Tibial nerve (tissue), 4 donors: ENCODE data around the gene FADS2. TPM values are rescaled to one million over a fixed set of nuclear protein-coding genes. Genes with fewer than 3 reads are reported as not detected.

Experiments used
- DNase-seq, 2 donors: peaks; one replicate each; pipeline ENCODE4 v3.0.0-alpha.2; 2019; ENCODE audit warnings: low spot score in 2 of 2
- H3K27ac ChIP-seq, 4 donors: fragments of 200-600 bp; sonication (generic) in 3 of 4; one replicate each; pipeline ENCODE4 v1.5.1; 2017 to 2019; ENCODE audit warnings: mild to moderate bottlenecking in 1 of 4
- H3K27me3 ChIP-seq, 2 donors: fragments of 200-600 bp; sonication (generic) in 1 of 2; one replicate each; pipeline versions ENCODE4 v1.5.1 to v1.6.0; 2017 to 2019
- H3K36me3 ChIP-seq, 3 donors: fragments of 200-600 bp; sonication (generic); one replicate each; pipeline ENCODE4 v1.5.1; 2018 to 2019
- H3K4me1 ChIP-seq, 4 donors: fragments of 200-600 bp; sonication (generic) in 3 of 4; one replicate each; pipeline ENCODE4 v1.5.1; 2017 to 2019
- H3K4me3 ChIP-seq, 4 donors: fragments of 200-600 bp; sonication (generic) in 3 of 4; one replicate each; pipeline ENCODE4 v1.5.1; 2017 to 2019; ENCODE audit warnings: mild to moderate bottlenecking in 1 of 4, moderate library complexity in 1 of 4
- H3K9me3 ChIP-seq, 4 donors: fragments of 200-600 bp; sonication (generic) in 3 of 4; one replicate each; pipeline ENCODE4 v1.5.1; 2017 to 2019
- CTCF ChIP-seq, 5 experiments: fragments of 200-600 bp in 3 of 5; fragments of 450-650 bp in 2 of 5; sonication (generic) in 3 of 5; IDR thresholded peaks; one replicate each; pipeline ENCODE4 v1.5.1; 2016 to 2019; ENCODE audit warnings: antibody characterized with exemption in 5 of 5, mild to moderate bottlenecking in 3 of 5, moderate library complexity in 2 of 5
- EP300 ChIP-seq, 2 donors: sonication (generic); formaldehyde crosslinking; IDR thresholded peaks; one replicate each; pipeline ENCODE4 v1.6.1; 2017; ENCODE audit warnings: antibody characterized with exemption in 2 of 2, mild to moderate bottlenecking in 1 of 2
- POLR2A ChIP-seq, 2 donors: fragments of 450-650 bp; IDR thresholded peaks; one replicate each; pipeline ENCODE4 v1.6.1; 2017; ENCODE audit warnings: antibody characterized with exemption in 2 of 2, mild to moderate bottlenecking in 2 of 2, moderate library complexity in 2 of 2
- WGBS, 2 donors: methylation state at CpG; one replicate each; pipeline ENCODE4 v1.1.5; 2018; 5-methylcytosine and 5-hydroxymethylcytosine counted together
- total RNA-seq, 4 donors: library from RNA; depleted of rRNA; stranded (reverse); fragments of >200 nt; gene quantifications; one replicate each; pipeline ENCODE4 v1.1.0, GENCODE V29; 2016

The FADS2 gene
- total RNA-seq, 4 donors from 2014 or later = 17.4 to 59.2 (median 32.7) TPM

- DNase-seq = no peak
- Histone ChIP-seq H3K9me3 (no peaks in the 10 kb centered on the region), H3K27ac (peak overlapping the region in 2 of 4 donors; percentile 38 to 72), H3K4me1 (peaks cover 0 to 43% (median 10%) of the 10 kb centered on the region in 4 donors), H3K36me3 (peaks cover 0 to 67% (median 0%) of the 10 kb centered on the region in 3 donors), H3K27me3 (no peaks in the 10 kb centered on the region), H3K4me3 (no peak overlapping the region)
- TF ChIP-seq POLR2A (IDR thresholded peaks at IDR 0.05) = no peak
- TF ChIP-seq EP300 (IDR thresholded peaks at IDR 0.05) = no peak
- TF ChIP-seq CTCF (IDR thresholded peaks at IDR 0.05) = no peak
- 60 to 69% methylated on average over 10 of the region's 10 CpGs for WGBS, 2 donors
Observed at GRCh38 chr11:61846362-61847020, 18.4 kb downstream of the FADS2 start.

GRCh38 chr11:61847914-61848581, 19.9 kb downstream of the FADS2 start:
- TF ChIP-seq POLR2A (IDR thresholded peaks at IDR 0.05) (no peak), CTCF (IDR thresholded peaks at IDR 0.05) (no peak), EP300 (IDR thresholded peaks at IDR 0.05) (no peak)
- WGBS, 2 donors = 93 to 95% methylated on average over 15 to 18 of the region's 18 CpGs
- H3K36me3 ChIP-seq = peaks cover 0 to 59% (median 0%) of the 10 kb centered on the region in 3 donors

GRCh38 chr11:61848631-61849030, 20.5 kb downstream of the FADS2 start:
- H3K4me1 ChIP-seq = peaks cover 0 to 43% (median 14%) of the 10 kb centered on the region in 4 donors
- TF ChIP-seq EP300 (IDR thresholded peaks at IDR 0.05) = no peak
- TF ChIP-seq CTCF (IDR thresholded peaks at IDR 0.05) = no peak
- H3K27ac ChIP-seq = no peak overlapping the region
- 87 to 88% methylated on average over 9 of the region's 9 CpGs for WGBS, 2 donors
- peaks cover 0 to 54% (median 0%) of the 10 kb centered on the region in 3 donors for H3K36me3 ChIP-seq
- no peaks in the 10 kb centered on the region for H3K27me3 ChIP-seq
- DNase-seq = no peak
- no peaks in the 10 kb centered on the region for H3K9me3 ChIP-seq
- H3K4me3 ChIP-seq = no peak overlapping the region

More at GRCh38 chr11:61847914-61848581, 19.9 kb downstream of the FADS2 start:
- no peak for DNase-seq
- Histone ChIP-seq H3K9me3 (no peaks in the 10 kb centered on the region), H3K4me1 (peaks cover 0 to 39% (median 11%) of the 10 kb centered on the region in 4 donors), H3K27me3 (no peaks in the 10 kb centered on the region), H3K27ac (no peak overlapping the region), H3K4me3 (no peak overlapping the region)

- WGBS, 2 donors = 37 to 39% methylated on average over 7 of the region's 7 CpGs
- TF ChIP-seq POLR2A (IDR thresholded peaks at IDR 0.05) (no peak), CTCF (IDR thresholded peaks at IDR 0.05) (no peak), EP300 (IDR thresholded peaks at IDR 0.05) (no peak)
- Histone ChIP-seq H3K27me3 (no peaks in the 10 kb centered on the region), H3K9me3 (no peaks in the 10 kb centered on the region), H3K4me3 (no peak overlapping the region), H3K27ac (peak overlapping the region; percentile 3 to 84 (median 72)), H3K36me3 (peaks cover 0 to 48% (median 0%) of the 10 kb centered on the region in 3 donors), H3K4me1 (peaks cover 0 to 55% (median 21%) of the 10 kb centered on the region in 4 donors)
- no peak for DNase-seq
Observed at GRCh38 chr11:61850687-61851086, 22.6 kb downstream of the FADS2 start.
